Measurements from ENCODE around the gene LSP1.

LSP1 gene

DNA sequence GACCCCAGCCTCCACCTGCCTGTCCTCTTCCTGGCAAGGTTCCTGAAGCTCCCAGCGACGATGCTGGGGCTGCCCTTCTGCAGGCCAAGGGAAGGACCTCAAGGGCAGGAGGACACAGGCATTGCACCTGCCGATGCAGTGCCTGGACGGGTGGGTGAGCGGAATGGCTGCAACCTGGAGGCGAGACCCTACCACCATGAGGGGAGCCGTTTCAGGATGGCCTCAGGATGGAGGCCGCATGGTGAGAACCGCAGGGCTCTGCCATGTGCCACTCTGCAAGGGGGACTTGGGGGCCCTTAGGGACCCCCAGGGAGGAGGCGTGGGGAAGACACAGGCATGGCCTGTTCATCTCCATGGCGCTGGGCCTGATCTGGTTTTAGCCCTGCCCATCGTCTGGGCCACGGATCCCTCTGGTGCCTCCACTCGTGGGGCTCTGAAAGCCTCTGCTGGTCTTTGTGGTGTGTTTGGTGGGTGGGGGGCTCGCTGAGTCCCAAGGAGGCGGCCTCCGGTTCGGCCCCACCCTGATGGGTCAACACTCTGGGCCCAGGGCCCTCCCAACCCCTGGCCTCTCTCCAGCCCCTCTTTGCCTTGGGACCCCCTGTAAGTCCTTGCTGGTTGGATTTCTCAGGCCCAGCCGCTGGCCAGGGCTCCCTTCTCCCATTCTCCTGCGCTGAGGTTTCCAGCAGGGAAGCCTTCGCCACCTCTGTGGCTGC, 1.3 kb upstream of the LSP1 start:
- DNase-seq: no peak

GRCh38 chr11:1852271-1852876, 510 bp upstream of the LSP1 start:
- no peak for DNase-seq

- no peak for DNase-seq
These were observed 670 bp downstream of the LSP1 start for GRCh38 chr11:1853376-1854131.

DNA sequence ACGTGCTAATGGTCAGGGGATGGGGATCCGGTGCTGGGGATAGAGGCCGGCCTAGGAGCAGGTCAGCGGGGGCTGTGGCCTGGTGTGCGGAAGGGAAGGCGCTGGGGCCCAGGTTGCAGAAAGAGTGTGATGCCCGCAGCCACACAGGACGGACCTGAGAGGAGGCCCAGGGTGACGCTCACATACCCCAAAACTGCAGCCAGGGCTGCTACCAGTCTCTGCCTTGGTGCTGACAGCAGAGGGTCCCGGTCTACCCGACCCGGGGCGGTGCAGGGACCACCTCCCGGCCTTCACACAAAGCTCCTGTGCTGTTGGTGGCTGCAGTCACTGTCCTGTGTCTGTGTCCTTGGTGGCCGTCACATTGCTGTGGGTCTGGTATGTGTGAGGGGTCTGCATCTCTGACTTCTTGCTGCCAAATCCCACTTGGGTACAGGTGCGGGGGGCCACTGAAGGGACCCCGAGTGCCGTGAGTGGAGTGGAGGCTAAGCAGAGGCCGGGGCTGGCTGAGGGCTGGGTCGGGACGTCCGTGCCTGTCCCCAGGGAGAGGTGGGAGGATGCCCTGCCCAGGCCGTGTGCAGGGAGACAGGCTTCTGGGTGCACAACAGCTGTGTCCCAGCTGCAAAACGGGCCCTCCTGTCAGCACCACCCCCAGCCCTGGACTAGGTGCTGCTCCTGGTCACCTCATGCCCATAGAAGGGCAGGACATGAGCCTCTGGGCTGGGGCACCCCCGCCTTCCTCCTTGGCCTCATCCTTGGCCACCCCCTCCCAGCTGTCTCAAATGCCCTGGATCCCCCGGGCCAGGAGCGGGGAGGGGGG, 1.5 kb downstream of the LSP1 start:
- DNase-seq: no peak

- no peak for DNase-seq
These were observed 2.3 kb downstream of the LSP1 start for GRCh38 chr11:1854949-1855885.

- DNase-seq: no peak
These were observed 3.0 kb downstream of the LSP1 start for GRCh38 chr11:1855886-1856265.

GRCh38 chr11:1856306-1857005, 3.6 kb downstream of the LSP1 start:
- DNase-seq: no peak

DNA sequence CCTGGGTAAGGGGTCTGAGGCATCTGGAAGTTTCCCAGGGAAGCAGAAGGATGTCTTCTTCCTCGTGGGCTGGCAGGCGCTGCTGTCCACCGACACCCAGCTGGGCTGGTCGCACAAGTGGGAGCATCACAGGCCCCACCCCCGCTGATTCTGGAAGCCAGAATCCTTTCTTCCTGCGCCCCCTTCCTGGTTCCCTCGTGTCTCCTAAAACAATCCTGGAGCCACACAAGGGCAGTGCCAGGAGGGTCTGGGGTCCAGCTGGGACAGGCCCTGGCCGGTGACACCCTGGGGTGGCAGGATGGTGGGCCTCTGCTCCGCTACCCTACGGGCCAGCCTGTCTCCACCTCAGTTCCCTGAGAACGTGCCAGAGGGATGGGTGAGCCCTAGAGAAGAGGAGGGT, 4.2 kb downstream of the LSP1 start:
- no peak for DNase-seq

GRCh38 chr11:1858154-1858553, 5.3 kb downstream of the LSP1 start:
- no peak for DNase-seq

- no peak for DNase-seq
These were observed 5.7 kb downstream of the LSP1 start for GRCh38 chr11:1858576-1858975.

- no peak for DNase-seq
These were observed 6.1 kb downstream of the LSP1 start for GRCh38 chr11:1859004-1859403.

DNA sequence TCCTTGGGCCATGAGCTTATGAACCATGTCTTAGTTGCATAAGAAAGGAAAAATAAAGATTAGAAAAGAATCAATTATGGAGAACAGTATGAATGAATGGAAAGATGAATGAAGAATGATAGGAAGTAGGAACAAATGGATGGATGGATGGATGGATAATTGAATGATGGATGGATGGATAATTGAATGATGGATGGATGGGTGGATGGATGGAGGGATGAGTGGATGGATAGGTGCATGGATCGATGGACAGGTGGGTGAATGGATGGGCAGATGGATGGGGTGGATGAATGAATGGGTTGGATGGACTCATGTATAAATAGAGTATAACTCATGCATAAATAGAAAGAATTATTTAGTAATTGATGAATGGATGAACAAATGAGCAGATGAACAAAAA, 7.2 kb downstream of the LSP1 start:
- no peak for DNase-seq

- DNase-seq: no peak
These were observed 8.8 kb downstream of the LSP1 start for GRCh38 chr11:1861435-1862411.

- DNase-seq: no peak
These were observed 9.9 kb downstream of the LSP1 start for GRCh38 chr11:1862588-1863351.

DNA sequence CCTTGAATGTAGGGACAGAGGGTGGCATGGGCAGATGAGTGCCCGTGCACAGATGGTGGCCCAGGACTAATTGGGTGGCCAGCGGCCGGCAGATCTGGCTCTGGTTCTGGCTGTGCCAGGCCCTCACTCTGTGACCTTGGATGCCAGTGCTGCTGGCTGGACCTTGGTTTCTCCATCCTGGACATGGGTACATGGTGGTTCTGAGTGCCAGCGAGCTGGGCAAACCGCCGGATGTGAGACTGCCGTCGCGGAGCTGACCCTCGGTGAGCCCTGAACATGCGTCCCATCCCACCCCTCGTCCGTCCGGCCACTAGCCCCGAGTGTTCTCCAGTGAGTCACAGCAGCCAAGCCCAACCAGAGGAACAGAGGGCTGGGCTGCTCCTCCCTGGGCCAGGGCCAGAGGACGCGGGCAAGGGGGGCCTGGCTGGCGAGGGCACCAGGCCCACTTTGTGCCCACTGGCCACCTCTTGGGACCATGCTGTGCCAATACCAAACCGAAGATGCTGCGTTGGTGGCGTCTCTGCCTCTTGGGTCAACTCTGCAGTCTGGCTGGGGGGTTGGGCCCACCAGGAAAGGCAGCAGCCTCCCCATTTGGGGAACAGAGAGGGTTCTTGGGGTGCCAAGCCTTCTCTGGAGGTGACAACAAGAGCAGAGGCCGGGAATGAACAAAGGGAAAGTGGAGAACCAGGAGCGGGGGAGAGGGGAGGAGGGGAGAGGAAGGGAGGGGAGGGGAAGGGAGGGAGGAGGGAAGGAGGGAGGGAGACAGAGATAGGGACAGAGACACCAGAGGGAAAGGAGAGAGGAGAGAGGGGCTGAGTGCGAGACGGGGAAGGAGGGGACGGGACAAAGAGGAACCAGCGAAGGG, 10.7 kb downstream of the LSP1 start:
- no peak for DNase-seq

DNA sequence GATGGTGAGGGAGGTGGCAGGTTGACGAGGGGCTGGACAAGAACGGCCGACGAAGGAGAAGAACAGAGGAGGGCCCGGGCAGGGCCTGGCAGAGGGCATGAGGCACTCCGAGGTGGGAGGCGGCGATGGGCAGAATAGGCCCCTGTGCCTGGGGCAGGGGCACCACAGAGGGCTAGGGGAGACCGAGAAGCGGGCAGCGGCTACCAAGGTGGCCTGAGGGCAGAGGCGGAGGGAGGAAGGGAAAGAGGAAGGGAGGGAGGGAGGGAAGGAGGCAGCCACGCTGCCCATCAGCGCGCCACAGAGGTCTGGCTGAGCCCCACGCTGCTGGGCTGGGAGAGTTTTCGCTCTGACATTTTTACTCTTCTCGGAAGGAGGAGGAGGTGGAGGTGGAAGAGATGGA, 11.3 kb downstream of the LSP1 start:
- DNase-seq: no peak

- DNase-seq: no peak
These were observed 12.2 kb downstream of the LSP1 start for GRCh38 chr11:1864831-1865665.

DNA sequence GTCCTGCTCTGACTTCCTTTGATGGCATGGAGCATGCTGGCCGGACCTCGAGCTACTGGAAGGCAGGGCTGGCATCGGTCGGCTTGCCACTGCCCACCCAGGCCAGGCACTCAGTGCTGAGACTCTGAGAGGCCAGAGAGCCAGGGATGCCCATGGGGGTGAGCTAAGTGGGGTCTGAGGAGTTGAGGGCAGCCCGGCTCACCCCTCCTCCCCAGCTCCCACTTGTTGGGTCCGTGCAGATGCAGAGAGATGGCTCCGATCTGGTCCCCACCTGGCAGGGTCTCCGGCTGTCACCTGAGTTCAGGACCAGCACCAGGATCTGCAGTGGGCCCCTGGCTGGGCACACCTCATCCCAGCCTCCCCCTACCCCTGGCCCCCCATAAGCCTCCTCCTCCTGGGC, 13.3 kb downstream of the LSP1 start:
- no peak for DNase-seq

Measured in NCI-H1930 (cell line).